ENCODE results near the gene VAV3. TPM values are rescaled to one million over a fixed set of nuclear protein-coding genes. Genes with fewer than 3 reads are reported as not detected.

VAV3 gene
- total RNA-seq, 2 donors from 2014 or later = 6.9 to 7.7 TPM

DNA sequence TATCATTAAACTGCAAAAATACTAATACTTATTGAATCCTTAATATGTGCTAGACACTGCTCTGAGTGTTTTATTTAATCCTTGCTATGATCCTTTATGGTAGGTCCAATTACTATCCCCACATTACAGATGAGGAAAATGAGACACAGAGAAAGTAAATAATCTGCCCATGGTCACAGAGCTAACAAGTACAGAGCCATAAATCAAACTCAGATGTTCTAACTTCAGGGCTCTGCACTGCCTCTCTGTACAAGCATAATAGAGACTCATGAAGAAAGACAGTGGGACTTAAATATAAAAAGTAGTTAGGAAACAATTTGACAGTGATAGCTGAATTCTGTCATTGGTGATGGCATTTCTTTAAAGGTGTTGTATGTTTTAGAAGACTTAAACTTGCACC, 346.4 kb downstream of the VAV3 start:
- no peak for TF ChIP-seq CTCF (IDR thresholded peaks at IDR 0.05)

GRCh38 chr1:107617921-107618320, 347.1 kb downstream of the VAV3 start:
- no peak overlapping the region for H3K27ac ChIP-seq
- ATAC-seq (ENCODE audit: insufficient number of reproducible peaks, low FRiP score, low read depth) = no peak

More for the DNA sequence above, 346.4 kb downstream of the VAV3 start:
- H3K4me1 ChIP-seq (ENCODE audit: control insufficient read depth in 1 of 2, low read depth in 2 of 2) = no peaks in the 10 kb centered on the region
- H3K27ac ChIP-seq = no peak overlapping the region
- no peaks in the 10 kb centered on the region for H3K9me3 ChIP-seq
- DNase-seq (ENCODE audit: low spot score) (no peak), ATAC-seq (ENCODE audit: insufficient number of reproducible peaks, low FRiP score, low read depth) (no peak)
- H3K4me3 ChIP-seq = no peak overlapping the region
- H3K36me3 ChIP-seq = no peaks in the 10 kb centered on the region
- no peaks in the 10 kb centered on the region for H3K27me3 ChIP-seq (replicated peaks; ENCODE audit: insufficient read depth)

GRCh38 chr1:107617456-107617855, 347.5 kb downstream of the VAV3 start:
- Histone ChIP-seq H3K27ac (no peak overlapping the region), H3K4me1 (ENCODE audit: control insufficient read depth in 1 of 2, low read depth in 2 of 2) (no peaks in the 10 kb centered on the region), H3K36me3 (no peaks in the 10 kb centered on the region), H3K4me3 (no peak overlapping the region), H3K27me3 (replicated peaks; ENCODE audit: insufficient read depth) (no peaks in the 10 kb centered on the region), H3K9me3 (no peaks in the 10 kb centered on the region)
- no peak for TF ChIP-seq CTCF (IDR thresholded peaks at IDR 0.05)
- no peak for ATAC-seq (ENCODE audit: insufficient number of reproducible peaks, low FRiP score, low read depth)
- DNase-seq (ENCODE audit: low spot score) = no peak

More at GRCh38 chr1:107617921-107618320, 347.1 kb downstream of the VAV3 start:
- DNase-seq (ENCODE audit: low spot score) = no peak
- Histone ChIP-seq H3K9me3 (no peaks in the 10 kb centered on the region), H3K4me1 (ENCODE audit: control insufficient read depth in 1 of 2, low read depth in 2 of 2) (no peaks in the 10 kb centered on the region), H3K36me3 (no peaks in the 10 kb centered on the region), H3K4me3 (no peak overlapping the region), H3K27me3 (replicated peaks; ENCODE audit: insufficient read depth) (no peaks in the 10 kb centered on the region)
- TF ChIP-seq CTCF (IDR thresholded peaks at IDR 0.05) = no peak

DNA sequence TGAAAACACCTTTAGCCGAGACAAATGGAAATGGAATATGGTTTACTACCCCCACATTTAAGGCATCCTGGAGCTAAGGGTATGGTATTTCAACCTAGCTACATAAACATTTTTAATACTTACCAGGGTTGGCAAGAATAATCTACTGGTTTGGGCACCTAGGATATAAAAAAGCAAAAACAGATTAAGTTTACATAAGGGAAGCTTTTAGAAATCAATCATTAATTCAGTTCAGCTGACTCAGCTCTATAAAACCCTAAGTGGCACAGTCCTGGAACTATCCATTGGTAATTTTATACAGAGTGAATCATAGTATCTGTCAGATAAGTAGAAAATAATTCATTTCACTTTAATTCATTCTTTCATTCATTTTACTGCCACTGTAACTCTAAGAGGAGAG, 355.2 kb downstream of the VAV3 start:
- Histone ChIP-seq H3K27ac (no peak overlapping the region), H3K27me3 (replicated peaks; ENCODE audit: insufficient read depth) (no peaks in the 10 kb centered on the region), H3K36me3 (no peaks in the 10 kb centered on the region), H3K9me3 (no peaks in the 10 kb centered on the region), H3K4me1 (ENCODE audit: control insufficient read depth in 1 of 2, low read depth in 2 of 2) (no peaks in the 10 kb centered on the region), H3K4me3 (no peak overlapping the region)
- ATAC-seq (ENCODE audit: insufficient number of reproducible peaks, low FRiP score, low read depth) (no peak), DNase-seq (ENCODE audit: low spot score) (no peak)
- TF ChIP-seq CTCF (IDR thresholded peaks at IDR 0.05) = no peak

DNA sequence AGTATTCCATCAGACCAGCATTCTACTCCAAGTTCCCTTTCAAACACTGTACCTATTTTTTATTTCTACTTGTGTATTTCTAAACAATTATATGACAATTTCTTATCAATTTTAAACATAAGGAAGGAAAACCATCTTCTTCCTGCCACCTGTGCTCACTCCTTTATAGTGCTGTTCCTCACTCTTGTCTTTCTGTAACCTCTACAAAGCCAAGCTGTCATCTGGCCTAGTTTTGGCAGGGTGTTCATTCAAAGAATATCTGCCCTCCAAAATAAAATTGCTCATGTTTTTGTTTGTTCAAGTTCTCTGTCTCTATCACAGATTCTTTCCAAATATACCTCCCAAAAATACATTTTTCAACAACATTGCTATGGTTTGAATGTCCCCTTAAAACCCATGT, 360.2 kb downstream of the VAV3 start:
- Histone ChIP-seq H3K4me3 (no peak overlapping the region), H3K36me3 (no peaks in the 10 kb centered on the region), H3K27ac (no peak overlapping the region), H3K9me3 (no peaks in the 10 kb centered on the region), H3K27me3 (replicated peaks; ENCODE audit: insufficient read depth) (no peaks in the 10 kb centered on the region), H3K4me1 (ENCODE audit: control insufficient read depth in 1 of 2, low read depth in 2 of 2) (no peaks in the 10 kb centered on the region)
- TF ChIP-seq CTCF (IDR thresholded peaks at IDR 0.05) = no peak
- DNase-seq (ENCODE audit: low spot score) (no peak), ATAC-seq (ENCODE audit: insufficient number of reproducible peaks, low FRiP score, low read depth) (no peak)
